ENCODE data around the gene SH3RF2.

The SH3RF2 gene

GRCh38 chr5:145934276-145934675 is 2.1 kb upstream of the SH3RF2 start:
- Histone ChIP-seq H3K4me2 (ENCODE audit: low read length) (no peak overlapping the region), H3K27me3 (ENCODE audit: insufficient read depth, low read length) (no peaks in the 10 kb centered on the region), H3F3A (ENCODE audit: insufficient read depth, low read length) (no peaks in the 10 kb centered on the region), H4K20me1 (ENCODE audit: insufficient read depth, low read length) (no peaks in the 10 kb centered on the region), H3K4me1 (ENCODE audit: insufficient read depth, low read length, severe bottlenecking) (no peaks in the 10 kb centered on the region), H3K9me2 (ENCODE audit: low read depth, low read length) (no peaks in the 10 kb centered on the region), H3K4me3 (ENCODE audit: low read depth, low read length, poor library complexity, severe bottlenecking) (no peak overlapping the region), H3K79me2 (ENCODE audit: insufficient read depth, low read length) (no peaks in the 10 kb centered on the region), H3K36me3 (ENCODE audit: insufficient read depth, low read length) (no peaks in the 10 kb centered on the region), H3K27ac (ENCODE audit: low read depth, low read length, poor library complexity, severe bottlenecking) (no peak overlapping the region), H3K9me3 (ENCODE audit: low read length) (no peaks in the 10 kb centered on the region), H3K9ac (ENCODE audit: low read length) (no peak overlapping the region), H2AFZ (ENCODE audit: low read length) (no peak overlapping the region)
- TF ChIP-seq EZH2 (IDR thresholded peaks at IDR 0.05; ENCODE audit: borderline replicate concordance, low read length) (no peak), CTCF (IDR thresholded peaks at IDR 0.05; ENCODE audit: low read length) (no peak)

- Histone ChIP-seq H3K9ac (ENCODE audit: low read length) (no peak overlapping the region), H2AFZ (ENCODE audit: low read length) (no peak overlapping the region)
Observed at GRCh38 chr5:145937432-145938250, 1.3 kb downstream of the SH3RF2 start.

GRCh38 chr5:145938776-145939539 is 2.6 kb downstream of the SH3RF2 start:
- no peaks in the 10 kb centered on the region for H3K79me2 ChIP-seq (ENCODE audit: insufficient read depth, low read length)
- H3K36me3 ChIP-seq (ENCODE audit: insufficient read depth, low read length) = no peaks in the 10 kb centered on the region
- no peak overlapping the region for H3K4me2 ChIP-seq (ENCODE audit: low read length)
- H3K27me3 ChIP-seq (ENCODE audit: insufficient read depth, low read length) = no peaks in the 10 kb centered on the region
- no peaks in the 10 kb centered on the region for H3F3A ChIP-seq (ENCODE audit: insufficient read depth, low read length)
- no peak overlapping the region for H3K27ac ChIP-seq (ENCODE audit: low read depth, low read length, poor library complexity, severe bottlenecking)
- no peak overlapping the region for H2AFZ ChIP-seq (ENCODE audit: low read length)
- H3K4me3 ChIP-seq (ENCODE audit: low read depth, low read length, poor library complexity, severe bottlenecking) = no peak overlapping the region
- no peaks in the 10 kb centered on the region for H3K9me2 ChIP-seq (ENCODE audit: low read depth, low read length)
- no peak for TF ChIP-seq CTCF (IDR thresholded peaks at IDR 0.05; ENCODE audit: low read length)
- TF ChIP-seq EZH2 (IDR thresholded peaks at IDR 0.05; ENCODE audit: borderline replicate concordance, low read length) = no peak
- no peaks in the 10 kb centered on the region for H4K20me1 ChIP-seq (ENCODE audit: insufficient read depth, low read length)
- H3K4me1 ChIP-seq (ENCODE audit: insufficient read depth, low read length, severe bottlenecking) = no peaks in the 10 kb centered on the region
- no peaks in the 10 kb centered on the region for H3K9me3 ChIP-seq (ENCODE audit: low read length)
- H3K9ac ChIP-seq (ENCODE audit: low read length) = no peak overlapping the region

More at GRCh38 chr5:145937432-145938250, 1.3 kb downstream of the SH3RF2 start:
- H3K27ac ChIP-seq (ENCODE audit: low read depth, low read length, poor library complexity, severe bottlenecking) = no peak overlapping the region
- no peaks in the 10 kb centered on the region for H4K20me1 ChIP-seq (ENCODE audit: insufficient read depth, low read length)
- no peaks in the 10 kb centered on the region for H3K79me2 ChIP-seq (ENCODE audit: insufficient read depth, low read length)
- no peaks in the 10 kb centered on the region for H3K9me2 ChIP-seq (ENCODE audit: low read depth, low read length)
- no peaks in the 10 kb centered on the region for H3K4me1 ChIP-seq (ENCODE audit: insufficient read depth, low read length, severe bottlenecking)
- no peaks in the 10 kb centered on the region for H3K9me3 ChIP-seq (ENCODE audit: low read length)
- H3K36me3 ChIP-seq (ENCODE audit: insufficient read depth, low read length) = no peaks in the 10 kb centered on the region
- no peaks in the 10 kb centered on the region for H3F3A ChIP-seq (ENCODE audit: insufficient read depth, low read length)
- TF ChIP-seq CTCF (IDR thresholded peaks at IDR 0.05; ENCODE audit: low read length) (no peak), EZH2 (IDR thresholded peaks at IDR 0.05; ENCODE audit: borderline replicate concordance, low read length) (no peak)
- H3K27me3 ChIP-seq (ENCODE audit: insufficient read depth, low read length) = no peaks in the 10 kb centered on the region
- no peak overlapping the region for H3K4me2 ChIP-seq (ENCODE audit: low read length)
- H3K4me3 ChIP-seq (ENCODE audit: low read depth, low read length, poor library complexity, severe bottlenecking) = no peak overlapping the region

All from OCI-LY1 (cell line).